HG03469 (cell line): ENCODE data around the gene ABCG2.
"Not testable (repeated sequence)": the region's sequence is repeated elsewhere in the genome, so short reads cannot be mapped to it uniquely, and the experiment has no call there.

Experiments used
- ATAC-seq: cut with Tn5 transposase; IDR thresholded peaks from one replicate; pipeline ENCODE4 v1.9.1; 2021; ENCODE audit warnings: mild to moderate bottlenecking, moderate library complexity, moderate number of reproducible peaks; ENCODE audit not compliant: unreplicated experiment

The ABCG2 gene

DNA sequence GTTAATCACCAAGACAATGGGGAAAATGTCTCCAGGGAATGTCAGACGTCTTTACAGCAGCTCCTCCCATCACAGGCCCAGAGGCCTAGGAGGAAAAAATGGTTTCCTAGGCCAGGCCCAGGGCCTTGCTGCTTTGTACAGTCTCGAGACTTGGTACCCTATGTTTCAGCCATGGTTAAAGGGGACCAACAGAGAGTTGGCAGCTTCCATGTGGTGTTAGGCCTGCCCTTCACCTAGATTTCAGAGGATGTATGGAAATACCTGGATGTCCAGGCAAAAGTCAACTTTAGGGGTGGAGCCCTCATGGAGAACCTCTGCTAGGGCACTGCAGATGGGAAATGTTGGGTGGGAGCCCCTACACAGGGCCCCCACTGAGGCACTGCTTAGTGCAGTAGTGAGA, 38.5 kb downstream of the ABCG2 start:
- ATAC-seq: no peak

DNA sequence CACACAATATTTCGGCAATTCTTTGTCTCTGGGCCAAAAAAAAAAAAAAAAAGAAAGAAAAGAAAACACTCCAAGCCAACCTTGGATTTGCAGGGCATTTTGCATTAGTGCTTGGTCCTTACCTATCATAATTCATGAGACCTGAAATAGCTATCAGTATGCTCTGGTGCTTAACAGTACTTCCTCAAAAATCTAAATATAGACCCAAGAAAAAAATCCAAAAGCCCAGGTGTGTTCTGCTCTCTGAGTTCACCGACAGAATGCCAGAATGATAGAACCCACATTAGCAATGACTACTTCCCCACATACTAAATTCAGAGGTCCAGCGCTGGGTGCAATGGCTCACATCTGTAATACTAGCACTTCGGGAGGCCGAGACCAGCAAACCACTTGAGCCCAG, 42.9 kb downstream of the ABCG2 start:
- no peak for ATAC-seq

DNA sequence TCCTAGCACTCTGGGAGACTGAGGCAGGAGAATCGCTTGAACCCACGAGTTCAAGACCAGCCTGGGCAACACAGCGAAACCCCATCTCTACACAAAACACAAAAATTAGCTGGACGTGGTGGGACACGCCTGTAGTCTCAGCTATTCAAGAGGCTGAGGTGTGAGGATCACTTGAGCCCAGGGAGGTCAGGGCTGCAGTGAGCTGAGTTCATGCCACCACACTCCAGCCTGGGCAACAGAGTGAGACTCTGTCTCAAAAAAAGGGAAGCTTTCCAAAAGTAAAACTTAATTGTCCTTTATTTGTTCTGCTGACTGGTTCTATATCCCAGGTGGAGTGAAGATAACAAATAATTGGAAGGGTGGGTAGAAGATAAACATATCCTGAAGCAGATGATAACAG, 45.6 kb downstream of the ABCG2 start:
- ATAC-seq: no peak

DNA sequence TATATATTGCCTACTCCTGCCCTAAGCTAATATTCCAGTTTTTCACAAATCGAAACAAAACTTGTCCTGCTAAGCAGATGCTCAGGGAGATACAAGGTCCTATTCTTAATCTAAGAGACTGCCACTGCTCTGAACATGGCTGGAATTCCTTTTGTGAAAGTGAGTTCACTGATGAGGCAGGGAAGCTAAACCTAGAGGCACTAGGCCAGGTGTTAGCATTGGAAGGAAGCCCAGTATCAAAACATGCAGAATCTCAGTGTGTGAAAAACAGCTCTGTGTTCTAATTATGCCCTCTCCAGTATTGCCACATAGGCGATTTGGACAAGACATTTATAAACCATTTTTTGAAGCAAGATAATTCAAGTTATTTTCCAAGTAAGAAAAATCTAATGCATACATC, 47.6 kb downstream of the ABCG2 start:
- no peak for ATAC-seq

DNA sequence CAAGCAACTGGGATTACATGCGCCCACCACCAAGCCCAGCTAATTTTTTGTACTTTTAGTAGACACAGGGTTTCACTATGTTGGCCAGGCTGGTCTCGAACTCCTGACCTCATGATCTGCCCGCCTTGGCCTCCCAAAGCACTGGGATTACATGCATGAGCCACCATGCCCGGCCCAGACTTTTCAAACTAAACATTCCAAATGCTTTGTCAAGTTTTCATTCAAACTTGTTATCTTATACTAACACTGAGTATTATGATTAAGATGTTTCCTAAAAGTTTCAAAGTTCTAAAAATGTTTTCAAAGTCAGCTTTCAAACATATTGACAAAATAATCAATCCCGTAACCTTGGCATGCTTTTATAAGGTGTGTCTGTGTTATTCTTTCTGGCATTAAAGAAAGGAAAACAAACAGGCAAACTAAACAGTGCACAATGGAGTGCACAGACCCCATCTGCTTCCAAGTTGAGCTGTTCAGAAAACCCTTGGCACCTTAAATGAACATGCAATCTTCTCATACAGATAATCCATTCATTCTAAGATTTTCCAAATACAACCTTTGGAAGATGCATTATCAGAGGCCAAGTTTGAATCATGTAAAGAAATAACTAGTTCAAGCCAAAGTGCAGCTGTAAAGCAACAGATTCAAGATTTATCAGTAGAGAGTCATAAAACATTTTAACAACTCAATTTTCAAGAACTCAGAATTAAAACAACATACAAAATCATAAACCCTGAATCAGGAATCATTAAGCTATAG, 49.1 kb downstream of the ABCG2 start:
- no peak for ATAC-seq

DNA sequence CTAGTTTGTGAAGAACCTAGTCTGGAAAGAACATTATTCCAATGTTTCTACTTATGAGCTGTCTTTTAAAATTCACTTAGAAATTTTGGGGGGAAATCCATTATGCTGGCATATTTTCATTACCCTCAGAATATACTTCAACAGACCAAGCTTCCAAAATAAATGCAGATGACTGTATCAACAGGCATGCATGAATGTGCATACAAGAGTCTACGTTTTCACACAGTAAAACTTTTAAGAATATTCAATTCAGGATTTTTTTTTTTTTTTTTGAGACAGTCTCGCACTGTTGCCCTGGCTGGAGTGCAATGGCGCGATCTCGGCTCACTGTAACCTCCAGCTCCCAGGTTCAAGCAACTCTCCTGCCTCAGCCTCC, 49.7 kb downstream of the ABCG2 start:
- ATAC-seq: no peak

DNA sequence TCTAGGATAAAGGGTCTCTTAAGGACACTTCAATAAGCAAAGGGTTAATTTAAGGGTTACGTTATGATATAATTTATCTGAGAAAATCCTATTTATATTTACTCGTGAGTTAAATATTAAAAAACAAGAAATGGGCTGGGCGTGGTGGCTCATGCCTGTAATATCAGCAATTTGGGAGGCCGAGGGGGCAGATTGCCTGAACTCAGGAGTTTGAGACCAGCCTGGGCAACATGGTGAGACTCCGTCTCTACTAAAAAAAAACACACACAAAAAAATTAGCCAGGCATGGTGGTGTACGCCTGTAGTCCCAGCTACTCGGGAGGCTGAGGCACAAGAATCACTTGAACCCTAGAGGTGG, 50.4 kb downstream of the ABCG2 start:
- not testable (repeated sequence) for ATAC-seq

DNA sequence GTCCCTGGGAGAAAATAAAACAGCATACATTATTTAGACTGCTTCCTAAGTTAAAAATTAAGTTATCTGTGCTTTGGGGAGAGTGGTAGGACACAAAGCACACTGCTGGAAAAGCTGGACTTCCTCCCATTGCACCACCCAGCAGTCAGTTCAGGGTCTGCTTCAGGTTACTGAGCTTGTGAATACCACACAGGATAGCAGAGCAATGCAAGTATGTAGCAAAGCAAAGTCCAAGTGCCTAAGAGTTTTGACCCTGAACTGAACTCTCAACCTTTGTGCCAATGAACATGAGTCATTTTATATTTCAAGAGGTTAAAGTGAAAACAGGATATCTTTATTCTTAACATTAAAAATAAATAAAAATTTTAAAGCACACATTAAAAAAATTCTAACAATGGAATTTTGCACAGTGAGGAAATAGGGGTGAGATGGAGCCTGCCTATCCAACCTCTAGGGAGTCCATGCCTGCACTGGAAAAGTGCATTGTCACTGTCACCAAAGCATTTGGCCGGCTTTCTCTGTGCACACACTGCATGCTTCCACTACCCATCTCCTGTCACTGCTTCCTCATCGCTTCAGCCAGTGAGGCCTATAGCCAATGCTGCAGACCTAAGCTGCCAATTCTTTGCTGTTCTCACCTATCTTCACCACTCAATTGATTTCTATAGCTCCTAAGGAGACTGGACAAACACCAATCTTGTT, 50.9 kb downstream of the ABCG2 start:
- no peak for ATAC-seq

DNA sequence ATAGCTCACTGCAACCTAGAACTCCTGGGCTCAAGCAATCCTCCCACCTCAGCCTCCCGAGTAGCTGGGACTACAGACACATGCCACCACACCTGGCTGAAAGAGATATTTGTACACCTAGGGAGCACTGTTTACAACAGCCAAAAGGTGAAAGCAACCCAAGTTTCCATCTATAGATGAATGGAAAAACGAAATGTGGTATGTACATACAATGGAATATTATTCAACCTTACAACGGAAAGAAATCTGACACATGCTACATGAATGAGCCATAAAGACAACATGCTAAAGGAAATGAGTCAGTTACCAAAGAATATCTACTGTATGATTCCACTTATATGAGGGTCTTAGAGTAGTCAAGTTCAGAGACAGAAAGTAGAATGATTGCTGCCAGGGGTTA, 52.2 kb downstream of the ABCG2 start:
- ATAC-seq: no peak

DNA sequence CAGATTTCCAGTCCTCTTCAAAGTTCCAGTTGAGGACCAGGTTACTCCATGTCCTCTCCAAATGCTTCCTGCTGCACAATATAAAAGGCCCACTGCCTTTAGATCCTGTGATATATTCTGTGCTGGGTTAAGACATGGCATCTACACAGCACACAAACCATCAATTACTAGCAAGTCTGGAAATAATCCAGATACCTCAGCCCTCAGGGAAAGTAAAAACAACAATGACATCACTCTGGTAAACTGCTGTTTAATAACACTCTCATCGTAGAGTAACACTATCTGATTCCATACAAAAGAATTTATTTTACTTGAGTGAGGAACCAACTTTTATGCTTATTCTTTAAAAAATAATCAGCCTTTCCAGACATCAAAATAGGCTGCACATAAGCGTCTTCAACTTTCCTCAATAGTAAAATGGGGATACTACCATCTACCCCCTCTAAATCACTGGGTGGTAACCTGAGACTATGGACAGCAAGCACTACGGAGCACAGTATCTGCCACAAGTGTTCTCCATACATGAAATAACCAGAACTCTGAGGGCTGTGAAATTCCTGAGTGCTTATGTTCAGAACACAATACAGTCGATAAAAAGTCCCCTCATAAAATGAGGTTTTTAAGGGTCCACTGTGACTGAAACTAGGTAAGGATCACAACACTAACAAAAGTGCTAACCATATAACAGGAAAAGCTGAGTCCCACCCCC, 53.4 kb downstream of the ABCG2 start:
- no peak for ATAC-seq

DNA sequence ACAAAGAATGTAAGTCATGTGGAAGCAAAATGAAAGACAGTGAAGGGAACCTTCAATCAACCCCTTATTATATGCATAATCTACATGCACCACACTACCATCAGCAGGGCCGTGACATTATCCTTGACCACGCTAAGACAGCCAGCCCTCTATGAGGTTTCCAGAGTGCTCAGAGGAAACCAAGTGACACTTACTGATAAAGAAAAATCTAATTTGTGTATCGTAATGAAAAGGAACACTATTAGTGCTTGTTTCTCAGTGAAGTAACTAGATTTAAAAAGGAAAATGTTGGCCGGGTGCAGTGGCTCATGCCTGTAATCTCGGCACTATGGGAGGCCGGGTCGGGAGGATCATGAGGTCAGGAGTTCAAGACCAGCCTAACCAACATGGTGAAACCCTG, 56.4 kb downstream of the ABCG2 start:
- no peak for ATAC-seq

DNA sequence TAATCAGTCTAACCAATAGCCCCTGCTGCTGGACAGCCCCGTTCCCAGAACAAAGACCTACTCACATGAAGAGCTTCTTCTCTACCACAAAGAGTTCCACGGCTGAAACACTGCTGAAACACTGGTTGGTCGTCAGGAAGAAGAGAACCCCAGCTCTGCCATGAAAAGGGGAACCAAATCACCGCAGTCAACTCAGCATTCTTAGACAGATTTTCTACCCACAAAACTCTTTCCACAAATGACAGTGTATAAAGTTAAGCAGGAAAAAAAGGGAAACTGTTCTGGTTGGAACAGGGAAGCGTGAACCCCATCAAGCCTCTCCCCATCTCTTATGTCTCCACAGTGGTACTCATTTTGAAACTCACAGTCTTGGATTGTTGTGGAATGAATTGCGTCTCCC, 57.3 kb downstream of the ABCG2 start:
- ATAC-seq: no peak

DNA sequence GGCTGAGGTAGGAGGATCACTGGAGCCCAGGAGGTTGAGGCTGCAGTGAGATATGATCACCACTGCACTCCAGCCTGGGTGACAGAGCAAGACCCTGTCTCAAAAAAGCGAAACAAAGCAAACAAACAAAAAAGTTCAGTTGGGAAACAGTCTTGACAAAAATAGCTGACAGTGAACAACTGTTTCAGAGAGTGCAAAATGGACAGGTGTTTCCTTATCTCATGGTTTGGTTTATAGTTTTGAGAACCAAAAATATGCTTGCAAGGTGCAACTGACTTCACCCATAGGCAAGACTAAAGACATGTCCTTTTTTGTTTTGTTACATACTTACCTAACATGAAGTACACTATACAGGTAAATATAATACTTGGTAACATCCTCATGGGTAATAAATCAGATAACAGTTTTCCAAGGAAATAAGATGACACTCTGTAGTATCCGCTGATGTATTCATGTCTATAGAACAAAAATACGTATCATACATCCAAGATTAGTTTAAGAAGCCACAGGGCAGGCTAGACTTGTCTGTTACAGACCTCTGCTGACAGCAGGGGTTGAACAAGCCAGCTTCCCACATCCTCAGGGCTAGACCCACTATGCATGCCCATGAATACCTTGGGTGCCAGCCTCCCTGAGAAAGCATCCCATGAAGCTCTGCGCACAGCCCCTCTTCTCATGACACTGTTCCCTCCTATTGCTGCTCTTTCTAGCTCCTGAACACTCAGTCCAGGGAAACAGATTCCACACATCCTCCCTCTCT, 59.3 kb downstream of the ABCG2 start:
- ATAC-seq: no peak

DNA sequence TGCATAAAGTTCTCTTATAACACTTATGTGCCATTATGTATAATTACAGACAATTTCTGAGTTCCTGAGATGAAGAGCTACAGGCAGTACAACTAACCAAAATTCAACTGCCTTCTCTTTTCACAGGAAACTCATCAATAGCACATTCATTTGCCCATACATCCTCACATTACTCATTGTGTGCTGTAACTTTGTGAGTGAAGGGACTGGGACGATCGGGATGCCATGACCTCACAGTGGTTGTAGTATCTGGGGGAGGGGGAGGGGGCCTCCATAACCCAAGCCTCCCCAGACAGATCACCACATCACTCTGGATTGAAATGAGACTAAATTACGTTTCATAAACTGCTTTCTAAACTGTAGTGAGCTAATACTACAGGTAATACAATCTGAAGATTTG, 60.7 kb downstream of the ABCG2 start:
- no peak for ATAC-seq

DNA sequence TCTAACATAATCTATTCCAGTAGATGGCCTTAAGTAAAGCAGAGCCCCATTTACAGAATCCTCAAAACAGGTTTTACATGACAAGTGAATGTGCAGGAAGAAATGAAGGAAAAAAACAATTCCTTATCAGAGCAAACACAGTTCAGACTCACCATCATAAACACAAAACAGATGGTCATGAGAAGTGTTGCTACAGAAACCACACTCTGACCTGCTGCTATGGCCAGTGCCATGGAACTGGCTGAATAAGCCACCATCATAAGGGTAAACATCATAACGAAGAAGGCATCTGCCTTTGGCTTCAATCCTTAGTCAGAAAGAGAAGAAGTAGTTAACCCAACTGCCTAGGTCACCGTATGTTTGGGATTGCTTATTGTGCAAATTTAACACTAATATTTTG, 61.1 kb downstream of the ABCG2 start:
- ATAC-seq: no peak

DNA sequence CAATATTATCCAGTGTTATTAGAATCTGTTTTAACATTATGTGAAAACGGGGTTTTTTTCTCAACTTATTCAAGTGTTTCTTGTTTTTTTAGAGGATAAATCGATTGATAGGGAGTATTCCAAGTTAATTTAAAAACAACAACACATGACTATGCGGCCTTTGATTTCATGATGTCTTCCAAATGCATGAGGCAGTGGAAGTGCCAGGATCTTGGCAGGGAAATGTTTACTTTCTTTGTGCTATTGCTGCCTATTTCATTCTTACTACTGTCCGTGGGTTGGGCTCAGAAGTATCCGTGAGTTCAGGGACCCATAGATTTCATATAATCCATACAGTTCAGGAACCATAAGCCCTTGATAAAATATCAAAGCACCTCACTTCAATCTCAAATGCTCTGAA, 64.6 kb downstream of the ABCG2 start:
- no peak for ATAC-seq

DNA sequence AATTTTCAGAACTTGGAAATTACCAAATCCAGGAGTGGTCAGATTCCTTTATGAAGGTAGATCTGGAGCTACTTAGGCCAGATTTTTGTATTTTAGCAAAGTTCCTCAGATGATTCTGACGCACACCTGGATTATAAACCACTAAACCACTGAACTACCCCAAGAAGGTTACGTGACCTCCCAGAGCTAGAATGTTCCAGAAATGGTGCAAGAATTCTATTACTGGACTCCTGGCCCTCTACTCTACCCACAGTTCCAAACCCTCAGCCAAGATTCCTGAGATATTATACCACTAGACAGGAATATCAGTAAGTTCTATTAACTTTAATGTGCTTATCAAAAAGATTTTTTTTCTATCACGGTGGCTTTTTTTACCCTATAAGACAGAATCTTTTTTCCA, 67.1 kb downstream of the ABCG2 start:
- ATAC-seq: no peak

DNA sequence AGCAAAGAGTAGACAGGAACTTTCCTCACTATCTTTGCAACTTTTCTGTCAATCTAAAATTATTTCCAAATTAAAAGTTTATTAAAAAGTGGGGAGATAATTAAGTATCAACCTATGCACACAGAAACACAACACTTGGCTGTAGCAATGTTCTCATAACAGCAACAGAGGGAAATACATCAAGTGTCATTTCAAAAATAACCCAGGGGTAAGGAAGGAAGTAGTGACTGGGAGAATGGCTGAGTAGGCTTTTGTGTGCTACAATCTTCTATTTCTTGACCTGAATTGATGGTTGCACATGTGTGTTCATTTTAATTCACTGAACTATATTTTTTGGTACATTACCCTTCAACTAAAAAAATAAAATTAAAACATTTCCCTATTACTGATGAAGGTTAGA, 67.5 kb downstream of the ABCG2 start:
- ATAC-seq: no peak

DNA sequence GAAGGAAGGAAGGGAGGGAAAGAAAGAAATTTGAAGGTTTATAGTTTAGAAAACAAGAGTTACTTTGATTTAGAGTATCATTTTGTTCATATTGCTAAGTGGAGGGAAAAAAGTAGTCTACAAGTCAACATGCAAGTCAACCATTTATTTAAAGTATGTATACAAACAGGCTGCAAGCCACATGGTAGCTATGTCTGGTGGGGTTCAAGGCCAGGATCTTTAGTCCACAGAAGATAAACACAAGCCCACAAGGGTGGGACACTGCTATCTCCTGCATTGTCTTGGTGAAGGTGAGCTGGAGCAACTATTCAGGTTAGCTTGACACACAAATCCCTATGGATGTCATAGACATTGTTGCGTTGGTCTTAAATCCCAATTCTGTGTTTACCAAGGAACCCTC, 71.4 kb downstream of the ABCG2 start:
- ATAC-seq: no peak

DNA sequence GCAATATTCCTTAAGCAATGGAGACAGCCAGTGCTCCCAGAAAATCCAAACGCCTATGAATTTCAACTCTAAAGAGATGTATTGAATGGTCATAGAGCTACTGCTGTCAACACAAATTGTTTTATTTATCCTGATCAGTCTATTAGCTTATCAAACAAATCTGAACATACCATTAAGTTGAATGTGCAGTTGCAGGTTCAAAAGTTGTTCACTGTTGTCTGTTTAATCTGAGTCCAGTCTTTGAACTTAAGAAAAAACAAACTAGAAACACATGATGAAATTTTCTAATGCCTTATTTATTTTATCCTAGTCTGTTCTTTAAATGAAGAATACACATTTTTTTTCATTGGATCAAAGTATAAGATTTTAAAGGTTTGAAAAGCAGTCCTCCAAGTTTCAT, 77.8 kb downstream of the ABCG2 start:
- ATAC-seq: no peak

DNA sequence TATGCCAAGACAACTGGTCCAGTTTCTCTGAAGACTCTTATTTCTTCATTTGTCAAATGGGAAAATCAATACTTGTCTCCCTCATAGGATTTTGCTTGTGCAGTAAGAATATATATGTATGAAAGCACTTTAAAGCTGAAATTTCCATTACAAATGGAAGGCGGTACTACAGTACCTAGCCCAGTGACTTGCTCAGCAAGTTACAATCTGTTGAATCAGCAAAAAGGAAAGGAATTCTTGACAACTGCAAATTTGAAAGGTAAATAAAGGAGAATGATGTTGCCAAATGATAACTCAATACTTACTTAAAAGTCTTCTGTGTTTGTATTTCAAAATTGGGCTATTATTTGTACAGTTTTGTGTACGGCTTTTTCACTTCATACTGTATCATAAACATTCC, 79.9 kb downstream of the ABCG2 start:
- no peak for ATAC-seq
